NCI-H1436 (cell line): ENCODE measurements around the gene C14orf93.
A peak's percentile ranks its signal among the peaks of the same experiment; 100 is the strongest.

ENCODE experiments used
- DNase-seq: peaks from one replicate; lab custom pipeline; 2025; lab: John Stamatoyannopoulos, UW

C14orf93 gene

DNA sequence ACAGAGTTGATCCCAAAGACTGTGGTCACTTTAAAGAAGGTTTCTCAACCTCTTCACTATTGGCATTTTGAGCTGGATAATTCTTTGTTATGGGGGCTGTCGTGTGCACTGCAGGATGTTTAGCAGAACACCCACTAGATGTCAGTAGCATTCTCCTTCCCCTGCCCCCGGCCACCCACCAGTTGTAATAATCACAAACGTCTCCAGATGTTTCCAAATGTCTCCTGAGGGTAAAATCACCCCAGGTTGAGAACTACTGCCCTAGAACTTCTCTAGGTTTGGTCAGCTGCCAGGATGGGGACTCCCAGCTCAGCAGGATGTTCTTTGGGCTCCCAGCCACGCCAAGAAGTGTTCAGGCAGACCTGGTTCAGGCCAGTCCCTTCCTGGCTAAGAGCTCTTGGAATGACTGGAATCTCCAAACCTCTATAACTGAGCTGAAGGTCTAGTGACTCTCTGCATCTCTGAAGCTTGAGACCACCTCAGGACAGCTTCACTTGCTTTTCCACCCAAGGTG lies 15.1 kb downstream of the C14orf93 start:
- DNase-seq = no peak

- no peak for DNase-seq
These were observed 16.4 kb downstream of the C14orf93 start for GRCh38 chr14:22993517-22993916.

DNA sequence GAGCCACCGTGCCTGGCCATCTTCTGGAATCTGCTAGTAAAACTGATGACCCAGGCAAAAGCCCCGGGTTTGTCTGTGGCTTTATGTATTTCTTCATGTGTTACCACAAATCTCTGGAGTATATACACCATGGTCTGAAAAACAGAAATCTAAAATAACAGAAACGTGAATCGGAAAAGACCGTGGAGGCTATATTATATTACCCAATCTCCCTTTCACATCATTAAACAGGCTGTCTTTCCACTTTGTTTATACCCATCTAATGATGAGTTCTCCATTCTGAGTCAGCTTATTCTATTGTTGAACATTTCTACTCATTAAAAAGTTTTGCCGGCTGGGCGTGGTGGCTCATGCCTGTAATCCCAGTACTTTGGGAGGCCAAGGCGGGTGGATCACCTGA lies 18.1 kb downstream of the C14orf93 start:
- no peak for DNase-seq

- DNase-seq = no peak
These were observed 22.7 kb downstream of the C14orf93 start for GRCh38 chr14:22987291-22987690.

DNA sequence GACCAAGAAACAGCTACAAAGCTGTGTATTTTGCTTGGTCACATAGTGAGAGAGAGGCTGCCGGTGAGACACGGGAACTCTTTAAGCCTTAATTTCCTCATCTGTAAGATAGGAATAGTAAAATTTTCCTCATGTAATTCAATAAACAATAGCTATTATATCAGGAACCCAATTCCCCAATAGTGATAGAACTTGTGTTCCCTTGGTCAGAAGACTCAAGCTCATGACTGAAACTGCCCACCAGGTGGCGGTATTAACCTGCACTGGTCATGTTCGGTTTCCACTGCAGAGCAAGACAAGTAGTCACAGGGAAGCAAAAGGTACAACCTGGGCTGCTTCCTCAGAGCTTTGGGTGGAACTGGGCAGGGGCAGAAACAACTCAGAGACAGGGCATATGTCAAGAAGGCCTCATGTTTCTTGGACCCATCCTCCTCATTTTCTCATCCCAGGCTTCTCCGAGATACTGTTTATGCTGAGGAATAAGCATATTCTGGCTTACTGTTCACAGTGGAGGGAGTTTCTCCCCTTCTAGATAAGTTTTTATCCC lies 23.4 kb downstream of the C14orf93 start:
- peak; percentile 71 for DNase-seq

- DNase-seq = no peak
These were observed 23.9 kb downstream of the C14orf93 start for GRCh38 chr14:22985894-22986507.

- no peak for DNase-seq
These were observed 24.8 kb downstream of the C14orf93 start for GRCh38 chr14:22984959-22985658.

DNA sequence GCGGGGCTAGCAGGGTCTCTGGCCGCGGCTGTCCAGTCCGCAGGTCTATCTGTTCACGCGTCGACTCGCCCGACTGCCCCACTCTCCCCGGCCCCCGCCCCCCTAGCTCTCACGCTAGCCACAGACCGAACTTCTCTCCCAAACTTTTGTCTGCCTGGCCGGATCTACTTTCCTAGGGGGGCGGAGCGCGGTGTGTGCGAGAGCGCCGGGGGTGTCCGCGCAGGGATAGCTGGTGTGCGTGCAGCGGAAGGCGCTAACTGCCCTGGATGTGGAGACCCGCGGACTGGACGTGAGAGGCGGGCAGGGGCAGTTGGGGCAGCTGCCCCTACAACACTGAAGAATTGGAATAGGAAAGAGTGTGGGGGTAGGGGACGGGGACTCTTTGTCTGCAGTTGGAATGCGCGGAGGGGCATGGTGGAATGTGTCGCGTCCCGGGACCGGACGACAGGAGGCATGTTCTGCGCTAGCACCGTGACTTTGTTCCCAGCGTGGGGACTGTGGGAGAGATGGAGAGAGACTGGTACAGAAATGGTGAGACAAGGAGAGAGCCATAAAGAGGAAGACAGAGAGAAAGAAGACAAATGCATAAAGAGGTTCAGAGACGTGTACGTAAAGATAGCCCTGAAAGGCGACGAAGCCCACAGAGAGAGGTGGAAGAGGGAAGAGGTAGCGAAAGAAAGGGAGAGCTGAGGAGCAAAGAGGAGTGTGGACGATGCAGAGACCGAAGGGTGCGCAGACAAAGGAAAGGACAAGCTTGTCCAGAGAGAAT lies 27.3 kb downstream of the C14orf93 start, which contains the start of gene AJUBA:
Gene AJUBA, minus strand, starts transcription at position 75 of the 769 bp plus-strand sequence. CDS start 285 bp downstream, outside the sequence.
- peak; percentile 28 for DNase-seq

GRCh38 chr14:22981876-22982476 lies 28.0 kb downstream of the C14orf93 start:
- DNase-seq = no peak

- DNase-seq = no peak
These were observed 28.7 kb downstream of the C14orf93 start for GRCh38 chr14:22981090-22981875.

- DNase-seq = no peak
These were observed 29.3 kb downstream of the C14orf93 start for GRCh38 chr14:22980672-22981089.

DNA sequence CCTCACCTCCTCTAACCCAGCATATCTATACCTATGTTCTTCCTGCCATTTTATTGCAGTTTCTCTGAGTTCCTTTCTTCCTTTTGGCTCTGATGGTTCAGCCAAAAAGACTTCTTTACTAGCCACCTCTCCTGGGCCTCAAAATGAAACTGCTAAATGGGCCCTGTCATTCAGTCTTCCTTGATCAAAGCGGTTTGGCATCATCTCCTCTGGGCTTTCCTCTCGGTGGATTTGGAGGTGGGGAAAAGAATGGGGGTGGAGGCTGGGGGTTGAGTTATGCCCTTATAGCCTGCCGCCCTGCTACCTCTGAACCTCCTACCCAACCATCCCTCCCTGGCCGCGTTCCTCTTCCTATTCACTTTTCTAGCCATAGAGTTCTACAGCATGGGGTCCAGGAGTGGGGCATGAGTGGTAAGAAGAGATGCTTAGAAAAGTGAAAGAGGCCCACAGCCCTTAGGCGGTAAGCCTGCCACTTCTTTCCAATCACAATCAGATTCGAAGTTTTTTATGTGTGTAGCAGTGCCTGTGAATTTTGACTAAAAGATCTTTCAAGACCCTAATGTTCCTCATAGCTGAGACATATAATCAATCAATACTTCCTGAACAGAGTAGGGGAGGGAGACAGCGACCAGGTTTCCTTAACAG lies 30.1 kb downstream of the C14orf93 start:
- no peak for DNase-seq

GRCh38 chr14:22978981-22979671 lies 30.8 kb downstream of the C14orf93 start:
- no peak for DNase-seq

GRCh38 chr14:22978487-22978837 lies 31.5 kb downstream of the C14orf93 start:
- no peak for DNase-seq

- no peak for DNase-seq
These were observed 32.1 kb downstream of the C14orf93 start for GRCh38 chr14:22977684-22978486.

GRCh38 chr14:22977434-22977683 lies 32.6 kb downstream of the C14orf93 start:
- no peak for DNase-seq

GRCh38 chr14:22976620-22977433 lies 33.1 kb downstream of the C14orf93 start:
- peak; percentile 23 for DNase-seq

DNA sequence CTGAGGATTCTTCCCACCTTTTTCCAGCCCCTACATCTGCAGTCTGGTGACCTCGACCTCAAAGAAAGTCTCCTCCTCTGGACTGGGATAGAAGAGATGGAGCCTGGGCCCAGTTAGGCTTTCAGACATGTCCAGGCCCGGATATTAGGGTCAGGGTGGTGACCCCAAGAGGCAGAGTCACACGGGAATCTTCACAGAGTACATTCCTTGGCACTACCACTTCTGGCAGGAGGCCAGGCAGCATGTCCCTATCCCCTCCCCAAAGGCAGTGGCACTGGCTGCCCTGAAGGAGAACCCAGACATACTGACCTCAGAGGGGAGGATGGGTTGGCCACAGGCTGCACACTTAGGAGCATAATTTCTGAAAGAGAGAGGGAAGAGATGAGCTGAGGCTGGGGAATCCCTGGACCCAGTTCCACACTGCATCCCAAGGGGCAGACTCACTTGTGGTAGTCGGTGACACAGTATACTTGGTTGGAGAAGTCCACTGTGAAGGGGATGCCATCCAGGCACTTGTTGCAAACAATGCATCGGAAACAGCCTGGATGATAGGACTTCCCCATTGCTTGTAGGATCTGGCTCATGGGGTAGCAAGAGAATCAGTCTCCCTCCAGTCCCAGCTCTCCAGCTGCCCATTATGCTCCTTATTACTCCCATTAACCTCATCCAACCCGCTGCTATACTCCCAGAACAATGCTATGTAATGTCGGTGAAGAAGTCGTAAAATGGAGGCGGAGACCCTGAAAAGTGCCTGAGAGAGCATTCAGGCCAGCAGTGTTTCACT lies 35.2 kb downstream of the C14orf93 start:
- no peak for DNase-seq
